Caco-2 (cell line): ENCODE measurements around the gene SLC7A1. TPM values are rescaled to one million over a fixed set of nuclear protein-coding genes. Genes with fewer than 3 reads are reported as not detected.

Source experiments
- BruUV-seq: library from RNA; stranded (reverse); fragments of 400-500 nt; replicated peaks from 2 replicates; lab custom pipeline; 2021; lab: Mats Ljungman, UMichigan
- CTCF ChIA-PET: fragments of 300-600 bp; sonication (Branson Sonifier 250); formaldehyde crosslinking; loops from one replicate; lab custom pipeline; 2022; ENCODE audit warnings: antibody characterized with exemption; lab: Charles Lee
- POLR2A ChIA-PET: fragments of 300-600 bp; sonication (Branson Sonifier 250); formaldehyde crosslinking; loops from one replicate; lab custom pipeline; 2022; ENCODE audit warnings: antibody characterized with exemption; lab: Charles Lee
- DNase-seq, 2 experiments: peaks; one replicate each; pipeline versions ENCODE4 v3.0.0 to v3.0.0-alpha.2; 2020 to 2022
- H3K27me3 ChIP-seq: replicated peaks from 2 replicates; pipeline ENCODE4 v1.6.0; 2011; ENCODE audit warnings: low read length; ENCODE audit not compliant: control insufficient read depth, insufficient read depth
- H3K36me3 ChIP-seq: 2 replicates; pipeline ENCODE4 v1.5.1; 2011; ENCODE audit warnings: low read length; ENCODE audit not compliant: control insufficient read depth, insufficient read depth
- H3K4me1 ChIP-seq: fragments of 250-450 bp; sonication (Bioruptor Pico); 2 replicates; pipeline ENCODE4 v1.5.1; 2020; ENCODE audit warnings: mild to moderate bottlenecking
- H3K4me3 ChIP-seq: 2 replicates; pipeline ENCODE4 v1.5.1; 2011; ENCODE audit warnings: low read depth, mild to moderate bottlenecking, control low read depth, low read length
- H3K9me3 ChIP-seq: fragments of 250-450 bp; sonication (Bioruptor Pico); 2 replicates; pipeline ENCODE4 v1.5.1; 2020; ENCODE audit warnings: mild to moderate bottlenecking, moderate library complexity
- H3K27ac Mint-ChIP-seq: one replicate; pipeline ENCODE4 v1.8.0; 2022; ENCODE audit warnings: mixed read lengths; ENCODE audit not compliant: unreplicated experiment
- H3K27me3 Mint-ChIP-seq: one replicate; pipeline ENCODE4 v1.8.0; 2022; ENCODE audit warnings: mixed read lengths; ENCODE audit not compliant: insufficient read depth, unreplicated experiment
- H3K36me3 Mint-ChIP-seq: one replicate; pipeline ENCODE4 v1.8.0; 2022; ENCODE audit warnings: mild to moderate bottlenecking, mixed read lengths; ENCODE audit not compliant: insufficient read depth, unreplicated experiment
- H3K4me1 Mint-ChIP-seq: one replicate; pipeline ENCODE4 v1.8.0; 2022; ENCODE audit warnings: low read depth, mixed read lengths; ENCODE audit not compliant: unreplicated experiment
- H3K4me3 Mint-ChIP-seq: one replicate; pipeline ENCODE4 v1.8.0; 2022; ENCODE audit warnings: mild to moderate bottlenecking, moderate library complexity, mixed read lengths; ENCODE audit not compliant: unreplicated experiment
- H3K9me3 Mint-ChIP-seq: one replicate; pipeline ENCODE4 v1.8.0; 2022; ENCODE audit warnings: mixed read lengths; ENCODE audit not compliant: unreplicated experiment
- CTCF ChIP-seq, 2 experiments: fragments of 200-600 bp in 1 of 2; IDR thresholded peaks; 1 replicate in 1 of 2; 2 replicates in 1 of 2; pipeline versions ENCODE4 v1.5.1 to v1.8.0; 2011 to 2022; ENCODE audit warnings: antibody characterized with exemption in 1 of 2, control low read depth in 1 of 2, inconsistent platforms in 1 of 2, low read depth in 1 of 2, low read length in 1 of 2, mild to moderate bottlenecking in 1 of 2, moderate library complexity in 1 of 2; ENCODE audit not compliant: insufficient read depth in 1 of 2, severe bottlenecking in 1 of 2, unreplicated experiment in 1 of 2
- intact Hi-C: fragments of 100-400 bp; cut with micrococcal nuclease; formaldehyde crosslinking; loops from one replicate; pipeline ENCODE4 v1.10.0; 2022; ENCODE audit not compliant: unreplicated experiment
- total RNA-seq: library from RNA; stranded (reverse); gene quantifications from 2 replicates; pipeline ENCODE4 v1.2.3, GENCODE V29; 2022

The SLC7A1 gene
- total RNA-seq, 1 experiment from 2014 or later = 180 TPM

- Histone ChIP-seq H3K4me3 (no peak overlapping the region), H3K9me3 (no peaks in the 10 kb centered on the region), H3K4me1 (no peaks in the 10 kb centered on the region), H3K36me3 (no peaks in the 10 kb centered on the region; the same call in 1 of the 2 replicates), H3K27me3 (no peaks in the 10 kb centered on the region)
- no peak for DNase-seq
- Mint-ChIP-seq H3K4me1 (no peaks in the 10 kb centered on the region), H3K27ac (no peak overlapping the region), H3K36me3 (peaks cover 79% of the 10 kb centered on the region), H3K27me3 (no peaks in the 10 kb centered on the region), H3K4me3 (no peak overlapping the region), H3K9me3 (no peaks in the 10 kb centered on the region)
- no peak for TF ChIP-seq CTCF (IDR thresholded peaks at IDR 0.05; ENCODE audit: insufficient read depth in 1 of 2, low read depth in 1 of 2, low read length in 1 of 2, severe bottlenecking in 1 of 2, unreplicated experiment in 1 of 2)
- BruUV-seq = no TSS peak
- intact Hi-C loops = no loop called here
- ChIA-PET POLR2A (no interaction called here), CTCF (no interaction called here)
Measured at GRCh38 chr13:29536853-29537252, 58.6 kb downstream of the SLC7A1 start.

GRCh38 chr13:29535663-29536655 is 59.5 kb downstream of the SLC7A1 start:
- Mint-ChIP-seq H3K27me3 (no peaks in the 10 kb centered on the region), H3K4me1 (no peaks in the 10 kb centered on the region), H3K36me3 (peaks cover 83% of the 10 kb centered on the region), H3K4me3 (no peak overlapping the region), H3K9me3 (no peaks in the 10 kb centered on the region), H3K27ac (no peak overlapping the region)
- ChIA-PET POLR2A (no interaction called here), CTCF (no interaction called here)
- no peaks in the 10 kb centered on the region for H3K4me1 ChIP-seq
- intact Hi-C loops = no loop called here
- no peak for DNase-seq
- H3K4me3 ChIP-seq = no peak overlapping the region
- H3K27me3 ChIP-seq = no peaks in the 10 kb centered on the region
- BruUV-seq = no TSS peak
- no peak for TF ChIP-seq CTCF (IDR thresholded peaks at IDR 0.05; ENCODE audit: insufficient read depth in 1 of 2, low read depth in 1 of 2, low read length in 1 of 2, severe bottlenecking in 1 of 2, unreplicated experiment in 1 of 2)
- no peaks in the 10 kb centered on the region; the same call in 1 of the 2 replicates for H3K36me3 ChIP-seq
- H3K9me3 ChIP-seq = no peaks in the 10 kb centered on the region

GRCh38 chr13:29534083-29534482 is 61.4 kb downstream of the SLC7A1 start:
- CTCF ChIA-PET = no interaction called here

More at GRCh38 chr13:29534083-29534482, 61.4 kb downstream of the SLC7A1 start:
- intact Hi-C loops = no loop called here
- no peaks in the 10 kb centered on the region for H3K4me1 ChIP-seq
- H3K4me3 ChIP-seq = no peak overlapping the region
- H3K4me3 Mint-ChIP-seq = no peak overlapping the region
- no peaks in the 10 kb centered on the region; the same call in 1 of the 2 replicates for H3K36me3 ChIP-seq
- H3K27me3 ChIP-seq = no peaks in the 10 kb centered on the region
- H3K9me3 Mint-ChIP-seq = no peaks in the 10 kb centered on the region
- POLR2A ChIA-PET = no interaction called here
- no peaks in the 10 kb centered on the region for H3K9me3 ChIP-seq
- BruUV-seq = no TSS peak
- H3K27ac Mint-ChIP-seq = no peak overlapping the region
- no peak for DNase-seq
- H3K36me3 Mint-ChIP-seq = peaks cover 90% of the 10 kb centered on the region
- TF ChIP-seq CTCF (IDR thresholded peaks at IDR 0.05; ENCODE audit: insufficient read depth in 1 of 2, low read depth in 1 of 2, low read length in 1 of 2, severe bottlenecking in 1 of 2, unreplicated experiment in 1 of 2) = no peak
- no peaks in the 10 kb centered on the region for H3K27me3 Mint-ChIP-seq
- H3K4me1 Mint-ChIP-seq = no peaks in the 10 kb centered on the region
